ENCODE results near the gene PDSS2. TPM values are rescaled to one million over a fixed set of nuclear protein-coding genes. Genes with fewer than 3 reads are reported as not detected.

PDSS2 gene
- total RNA-seq, 1 experiment from 2014 or later = 12.1 TPM

DNA sequence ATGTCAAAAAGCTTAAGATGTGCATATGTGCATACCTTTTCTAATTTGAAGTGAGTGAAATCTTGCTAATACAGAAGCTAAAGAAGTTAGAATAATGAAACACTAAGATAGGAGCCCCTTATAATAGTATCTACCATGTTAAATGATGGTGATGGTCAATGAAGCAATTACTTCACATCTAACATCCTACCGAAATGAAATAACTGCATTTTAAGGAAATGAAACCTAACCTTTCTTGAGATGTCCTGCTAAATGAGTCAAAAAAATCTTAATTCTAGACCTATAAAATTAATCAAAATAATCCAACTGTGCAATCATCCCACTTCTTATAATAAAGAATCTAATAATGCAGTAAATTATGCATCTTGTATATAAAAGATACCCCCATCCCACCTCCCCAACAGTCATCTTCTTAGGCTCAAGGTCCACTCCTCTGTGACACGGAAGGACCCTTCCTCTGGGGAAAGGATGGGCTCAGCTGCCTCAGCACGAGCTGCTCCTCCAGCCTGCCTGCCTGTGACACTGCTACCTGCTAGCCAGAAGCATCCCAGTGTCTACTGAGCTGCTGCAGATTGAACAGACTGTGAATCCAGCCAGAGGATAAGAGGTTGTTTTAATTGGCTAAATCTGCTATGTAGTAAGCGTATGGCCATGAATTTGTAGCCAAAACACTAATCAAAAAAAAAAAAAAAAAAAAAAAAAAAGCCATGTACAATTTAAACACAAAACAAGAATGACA, 214.5 kb downstream of the PDSS2 start:
- no peak for DNase-seq
- no peak overlapping the region for H3K14ac ChIP-seq (ENCODE audit: insufficient read depth, low read length)

More for the DNA sequence above, 214.5 kb downstream of the PDSS2 start:
- no peak overlapping the region for H4K5ac ChIP-seq (ENCODE audit: insufficient read length, low read depth, low read length)
- Mint-ChIP-seq H3K27me3 (ENCODE audit: low read depth) (no peaks in the 10 kb centered on the region), H3K4me3 (no peak overlapping the region), H3K27ac (no peak overlapping the region), H3K9me3 (no peaks in the 10 kb centered on the region), H3K4me1 (peaks cover 5% of the 10 kb centered on the region in 2 experiments; a peak in 3 of 4 replicates), H3K36me3 (ENCODE audit: insufficient read depth in 1 of 3, low read depth in 3 of 3) (0 out of 7 replicates have a peak, but pooled peaks cover 0 to 5% (median 0%) of the 10 kb centered on the region in 3 experiments)
- H4K8ac ChIP-seq (replicated peaks; ENCODE audit: insufficient read length, low read depth, low read length) = no peak overlapping the region
- no peaks in the 10 kb centered on the region for H3K4me1 ChIP-seq (ENCODE audit: insufficient read depth, low read length)
- H4K20me1 ChIP-seq (ENCODE audit: control insufficient read depth, insufficient read depth, insufficient read length) = no peaks in the 10 kb centered on the region
- no CpG with 5 or more reads among the region's 4 CpGs for WGBS (ENCODE audit: extremely low coverage, insufficient read length, low lambda C conversion rate)
- no peak overlapping the region for H3K56ac ChIP-seq (ENCODE audit: insufficient read length, low read depth, low read length)
- H2AFZ ChIP-seq (ENCODE audit: low read length) = no peak overlapping the region
- H2BK15ac ChIP-seq (ENCODE audit: low read depth, low read length) = no peak overlapping the region
- no peak overlapping the region for H3K18ac ChIP-seq (ENCODE audit: insufficient read length, low read depth, low read length)
- no peaks in the 10 kb centered on the region for H3K23me2 ChIP-seq (ENCODE audit: insufficient read length, low read depth, low read length, poor library complexity, severe bottlenecking)
- H3K23ac ChIP-seq (ENCODE audit: insufficient read length, low read depth, low read length) = no peak overlapping the region
- no peak overlapping the region for H3K9ac ChIP-seq (ENCODE audit: extremely low read depth, insufficient read length, low read length)
- H2BK5ac ChIP-seq (ENCODE audit: insufficient read length, low read length) = no peak overlapping the region
- H2BK20ac ChIP-seq (ENCODE audit: low read depth, low read length, poor library complexity, severe bottlenecking) = no peak overlapping the region
- no peak overlapping the region for H2AK5ac ChIP-seq (ENCODE audit: insufficient read length, low read length)
- no peaks in the 10 kb centered on the region for H3K79me2 ChIP-seq (ENCODE audit: insufficient read depth, low read length)
- H3K79me1 ChIP-seq (ENCODE audit: insufficient read depth, low read depth, low read length, poor library complexity, severe bottlenecking) = no peaks in the 10 kb centered on the region
- H3K27ac ChIP-seq (ENCODE audit: insufficient read length, low read depth, low read length) = no peak overlapping the region
- TF ChIP-seq, protein P1, sequence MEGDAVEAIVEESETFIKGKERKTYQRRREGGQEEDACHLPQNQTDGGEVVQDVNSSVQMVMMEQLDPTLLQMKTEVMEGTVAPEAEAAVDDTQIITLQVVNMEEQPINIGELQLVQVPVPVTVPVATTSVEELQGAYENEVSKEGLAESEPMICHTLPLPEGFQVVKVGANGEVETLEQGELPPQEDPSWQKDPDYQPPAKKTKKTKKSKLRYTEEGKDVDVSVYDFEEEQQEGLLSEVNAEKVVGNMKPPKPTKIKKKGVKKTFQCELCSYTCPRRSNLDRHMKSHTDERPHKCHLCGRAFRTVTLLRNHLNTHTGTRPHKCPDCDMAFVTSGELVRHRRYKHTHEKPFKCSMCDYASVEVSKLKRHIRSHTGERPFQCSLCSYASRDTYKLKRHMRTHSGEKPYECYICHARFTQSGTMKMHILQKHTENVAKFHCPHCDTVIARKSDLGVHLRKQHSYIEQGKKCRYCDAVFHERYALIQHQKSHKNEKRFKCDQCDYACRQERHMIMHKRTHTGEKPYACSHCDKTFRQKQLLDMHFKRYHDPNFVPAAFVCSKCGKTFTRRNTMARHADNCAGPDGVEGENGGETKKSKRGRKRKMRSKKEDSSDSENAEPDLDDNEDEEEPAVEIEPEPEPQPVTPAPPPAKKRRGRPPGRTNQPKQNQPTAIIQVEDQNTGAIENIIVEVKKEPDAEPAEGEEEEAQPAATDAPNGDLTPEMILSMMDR (conservative IDR thresholded peaks at IDR 0.05) = no peak
- H2BK12ac ChIP-seq (ENCODE audit: insufficient read length, low read depth, low read length) = no peak overlapping the region
- no peaks in the 10 kb centered on the region for H3K27me3 ChIP-seq (ENCODE audit: insufficient read depth, low read length)
- H3K4ac ChIP-seq (ENCODE audit: low read depth, low read length) = no peak overlapping the region
- no peaks in the 10 kb centered on the region for H3K9me3 ChIP-seq (ENCODE audit: control insufficient read depth, low read depth, low read length)
- no peak overlapping the region for H3T11ph ChIP-seq (ENCODE audit: low read length)
- H3K4me2 ChIP-seq (ENCODE audit: insufficient read depth, insufficient read length, low read length) = no peak overlapping the region
- no peak overlapping the region for H2BK120ac ChIP-seq (ENCODE audit: low read depth, low read length, poor library complexity, severe bottlenecking)
- H4K91ac ChIP-seq (ENCODE audit: insufficient read length, low read depth, low read length) = no peak overlapping the region
